Ishikawa (cell line): Measurements from ENCODE around the gene RMDN3.

Experiments
- CEBPB ChIP-seq: IDR thresholded peaks from 2 replicates; pipeline ENCODE4 v1.6.1; 2012
- EP300 ChIP-seq: IDR thresholded peaks from 2 replicates; pipeline ENCODE4 v1.6.1; 2012; ENCODE audit warnings: borderline replicate concordance
- FOXM1 ChIP-seq: IDR thresholded peaks from 2 replicates; pipeline ENCODE4 v1.6.1; 2012; ENCODE audit warnings: low read depth, borderline replicate concordance
- MAX ChIP-seq: IDR thresholded peaks from 2 replicates; pipeline ENCODE4 v1.6.1; 2012
- NFIC ChIP-seq: IDR thresholded peaks from 2 replicates; pipeline ENCODE4 v1.6.1; 2012
- RAD21 ChIP-seq: IDR thresholded peaks from 2 replicates; pipeline ENCODE4 v1.6.1; 2012; ENCODE audit warnings: low read depth
- REST ChIP-seq: IDR thresholded peaks from 2 replicates; pipeline ENCODE4 v1.6.1; 2012; ENCODE audit warnings: low read depth, mild to moderate bottlenecking
- TEAD4 ChIP-seq: IDR thresholded peaks from 2 replicates; pipeline ENCODE4 v1.6.1; 2012
- USF1 ChIP-seq: IDR thresholded peaks from 2 replicates; pipeline ENCODE4 v1.6.1; 2012
- YY1 ChIP-seq: IDR thresholded peaks from 2 replicates; pipeline ENCODE4 v1.6.1; 2012; ENCODE audit warnings: low read depth

- TF ChIP-seq EP300 (no peak), CEBPB (no peak), RAD21 (no peak), MAX (no peak), REST (no peak), USF1 (no peak), TEAD4 (no peak), FOXM1 (no peak), YY1 (no peak), NFIC (no peak)
Observed at GRCh38 chr15:40743921-40744814, 10.9 kb downstream of the RMDN3 start.
